Lower leg skin (tissue), 3 donors: Measurements from ENCODE around the gene TSPEAR.

Experiments
- CTCF ChIP-seq, 3 donors: fragments of 450-650 bp; IDR thresholded peaks; one replicate each; pipeline ENCODE4 v1.5.1; 2016; ENCODE audit warnings: antibody characterized with exemption in 3 of 3, mild to moderate bottlenecking in 3 of 3, moderate library complexity in 2 of 3
- POLR2A ChIP-seq, 2 donors: fragments of 450-650 bp; IDR thresholded peaks; one replicate each; pipeline ENCODE4 v1.6.1; 2016 to 2017; ENCODE audit warnings: antibody characterized with exemption in 2 of 2, mild to moderate bottlenecking in 1 of 2, moderate library complexity in 1 of 2

DNA sequence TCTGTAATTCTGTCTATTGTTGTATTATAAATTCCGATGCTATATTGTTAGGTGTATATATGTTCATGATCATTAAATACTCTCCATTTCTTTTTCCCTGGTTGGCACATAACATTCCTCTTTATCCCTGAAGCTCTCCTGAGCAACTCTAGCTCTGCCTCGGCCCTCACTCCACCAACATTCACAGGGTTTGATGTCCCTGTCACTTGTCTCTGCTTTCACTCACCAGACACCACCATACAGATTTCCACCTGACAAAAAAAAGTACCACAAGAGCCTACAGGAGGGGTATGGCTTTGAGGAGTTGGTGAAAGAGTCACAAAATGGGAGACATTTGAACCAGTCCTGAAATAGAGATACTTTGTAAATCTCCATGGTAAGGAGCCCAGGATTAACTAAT is 8.8 kb upstream of the TSPEAR start:
- no peak for TF ChIP-seq POLR2A (IDR thresholded peaks at IDR 0.05)
- TF ChIP-seq CTCF (IDR thresholded peaks at IDR 0.05) = no peak
